CD14-positive monocyte (primary cell): ENCODE data around the gene CEBPE. TPM values are rescaled to one million over a fixed set of nuclear protein-coding genes. Genes with fewer than 3 reads are reported as not detected.
A peak's percentile ranks its signal among the peaks of the same experiment; 100 is the strongest.

ENCODE experiments used
- DNase-seq, 3 donors: peaks; one replicate each; pipeline ENCODE4 v3.0.0-alpha.2; 2011 to 2022
- H2AFZ ChIP-seq: 2 replicates; pipeline ENCODE4 v1.6.0; 2012; ENCODE audit warnings: mild to moderate bottlenecking, low read depth, low read length, inconsistent platforms; ENCODE audit not compliant: insufficient read depth, poor library complexity, severe bottlenecking
- H3K27ac ChIP-seq, 2 donors: 1 replicate in 1 of 2; 2 replicates in 1 of 2; pipeline ENCODE4 v1.5.1; 2012 to 2013; ENCODE audit warnings: low read length in 2 of 2, control low read depth in 1 of 2, inconsistent platforms in 1 of 2, low read depth in 1 of 2, mild to moderate bottlenecking in 1 of 2
- H3K27me3 ChIP-seq, 2 donors: one replicate each; pipeline versions ENCODE4 v1.6.0 to v1.6.1; 2011 to 2013; ENCODE audit warnings: low read length in 2 of 2; ENCODE audit not compliant: control insufficient read depth in 2 of 2, insufficient read depth in 2 of 2
- H3K36me3 ChIP-seq, 2 donors: replicated peaks in 1 of 2; 1 replicate in 1 of 2; 2 replicates in 1 of 2; pipeline versions ENCODE4 v1.5.1 to v1.6.1; 2012 to 2013; ENCODE audit warnings: low read length in 2 of 2, control low read depth in 1 of 2, inconsistent platforms in 1 of 2, mild to moderate bottlenecking in 1 of 2; ENCODE audit not compliant: insufficient read depth in 2 of 2, control insufficient read depth in 1 of 2
- H3K4me1 ChIP-seq, 2 donors: 1 replicate in 1 of 2; 2 replicates in 1 of 2; pipeline versions ENCODE4 v1.5.1 to v1.6.1; 2012 to 2013; ENCODE audit warnings: low read length in 2 of 2, control low read depth in 1 of 2, inconsistent platforms in 1 of 2, mild to moderate bottlenecking in 1 of 2, moderate library complexity in 1 of 2; ENCODE audit not compliant: insufficient read depth in 2 of 2, control insufficient read depth in 1 of 2
- H3K4me2 ChIP-seq: replicated peaks from 2 replicates; pipeline ENCODE3; 2012; ENCODE audit warnings: low read length, moderate library complexity, mild to moderate bottlenecking; ENCODE audit not compliant: poor library complexity, severe bottlenecking; ENCODE audit errors: extremely low read depth
- H3K4me3 ChIP-seq, 3 experiments: fragments of 200-600 bp in 1 of 3; sonication (generic) in 1 of 3; replicated peaks in 1 of 3; 1 replicate in 2 of 3; 2 replicates in 1 of 3; pipeline ENCODE4 v1.5.1; 2011 to 2013; ENCODE audit warnings: low read length in 3 of 3, mild to moderate bottlenecking in 3 of 3, control low read depth in 2 of 3, low read depth in 2 of 3, inconsistent platforms in 1 of 3, moderate library complexity in 1 of 3
- H3K79me2 ChIP-seq: 2 replicates; pipeline ENCODE4 v1.6.0; 2012; ENCODE audit warnings: mild to moderate bottlenecking, control low read depth, inconsistent platforms, low read length, moderate library complexity; ENCODE audit not compliant: insufficient read depth
- H3K9ac ChIP-seq: 2 replicates; pipeline ENCODE4 v1.6.0; 2017; ENCODE audit warnings: low read length, mild to moderate bottlenecking; ENCODE audit not compliant: insufficient read depth, poor library complexity, severe bottlenecking
- H3K9me3 ChIP-seq, 2 donors: replicated peaks in 1 of 2; 1 replicate in 1 of 2; 2 replicates in 1 of 2; pipeline versions ENCODE4 v1.5.1 to v1.6.1; 2012 to 2013; ENCODE audit warnings: low read length in 2 of 2, control low read depth in 1 of 2; ENCODE audit not compliant: control insufficient read depth in 1 of 2, insufficient read depth in 1 of 2
- H4K20me1 ChIP-seq: 2 replicates; pipeline ENCODE4 v1.6.0; 2012; ENCODE audit warnings: mild to moderate bottlenecking, low read length, control low read depth, moderate library complexity; ENCODE audit not compliant: insufficient read depth
- H3K27ac Mint-ChIP-seq, 7 donors: one replicate each; pipeline ENCODE4 v1.8.0; 2020; ENCODE audit warnings: mild to moderate bottlenecking in 7 of 7, mixed read lengths in 7 of 7, moderate library complexity in 6 of 7, inconsistent platforms in 2 of 7
- H3K27me3 Mint-ChIP-seq, 3 donors: one replicate each; pipeline ENCODE4 v1.8.0; 2021 to 2022; ENCODE audit warnings: low read depth in 3 of 3, mild to moderate bottlenecking in 3 of 3, mixed read lengths in 3 of 3, moderate library complexity in 3 of 3, inconsistent platforms in 1 of 3
- H3K36me3 Mint-ChIP-seq, 2 donors: one replicate each; pipeline ENCODE4 v1.8.0; 2020; ENCODE audit warnings: mixed read lengths in 2 of 2, inconsistent platforms in 1 of 2, mild to moderate bottlenecking in 1 of 2
- H3K4me1 Mint-ChIP-seq: one replicate; pipeline ENCODE4 v1.8.0; 2020; ENCODE audit warnings: mild to moderate bottlenecking, mixed read lengths
- H3K4me3 Mint-ChIP-seq, 2 donors: one replicate each; pipeline ENCODE4 v1.8.0; 2020; ENCODE audit warnings: mild to moderate bottlenecking in 2 of 2, mixed read lengths in 2 of 2, moderate library complexity in 1 of 2
- H3K9me3 Mint-ChIP-seq, 7 donors: one replicate each; pipeline ENCODE4 v1.8.0; 2020 to 2022; ENCODE audit warnings: mixed read lengths in 7 of 7, mild to moderate bottlenecking in 6 of 7, moderate library complexity in 6 of 7, inconsistent platforms in 2 of 7
- WGBS: methylation state at CpG from one replicate; pipeline ENCODE4 v1.1.5; 2013; ENCODE audit warnings: missing lambda C conversion rate; ENCODE audit not compliant: insufficient coverage; 5-methylcytosine and 5-hydroxymethylcytosine counted together
- intact Hi-C, 2 donors: fragments of 100-400 bp; cut with micrococcal nuclease; formaldehyde crosslinking; loops; one replicate each; pipeline versions ENCODE4 v1.15.0 to v1.15.1; 2023
- polyA plus RNA-seq, 3 donors: library from polyadenylated mRNA; depleted of rRNA in 1 of 3; unstranded in 2 of 3; stranded (reverse) in 1 of 3; fragments of 300-500 nt in 2 of 3; fragments of >200 nt in 1 of 3; fragmentation: Illumina TruSeq in 2 of 3; gene quantifications; 1 replicate in 2 of 3; 2 replicates in 1 of 3; pipeline ENCODE4 v1.2.3, GENCODE V29; 2012 to 2021
- TF ChIP-seq, protein P1 (sequence below): fragments of 200-600 bp; IDR thresholded peaks from one replicate; pipeline ENCODE4 v1.8.0; 2022; ENCODE audit warnings: antibody characterized with exemption, mild to moderate bottlenecking

Gene CEBPE
- polyA plus RNA-seq, 3 donors: 0.73 to 1.5 (median 1.3) TPM

DNA sequence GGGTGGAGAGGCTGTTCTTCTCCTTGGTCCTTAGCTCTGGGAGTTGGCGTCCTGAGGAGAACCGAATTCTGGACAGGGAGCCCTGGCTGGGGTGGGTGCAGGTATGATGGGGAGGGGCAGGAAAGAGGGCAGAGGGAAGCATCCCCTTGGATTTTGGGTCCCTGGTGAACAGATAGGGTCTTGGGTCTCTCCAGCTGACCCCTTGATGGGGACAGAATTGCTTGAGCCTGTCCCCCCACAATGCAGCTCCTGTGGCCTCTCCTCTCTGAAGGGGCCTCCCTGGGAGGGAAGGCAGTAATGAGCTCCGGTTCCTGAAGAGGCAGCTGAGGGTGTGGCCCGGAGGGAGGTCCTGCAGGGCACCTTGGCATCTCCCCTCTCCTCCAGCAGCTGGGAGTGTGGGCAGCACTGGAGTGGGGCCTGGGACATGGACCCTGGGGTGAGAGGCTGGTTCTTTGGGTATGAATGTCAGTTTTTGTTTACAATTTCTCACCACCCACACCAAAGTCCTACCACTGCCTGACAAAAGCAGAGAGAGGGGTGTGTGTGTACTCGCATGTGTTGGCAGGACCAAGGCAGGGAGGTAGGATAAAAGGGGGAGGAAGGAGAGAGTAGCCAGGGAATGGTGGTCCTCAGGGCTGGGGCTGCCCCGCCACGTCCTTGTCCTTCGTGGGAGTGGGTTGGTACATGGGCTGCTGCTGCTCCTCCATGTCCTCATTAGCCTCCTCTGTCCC, 7.7 kb upstream of the CEBPE start:
- Mint-ChIP-seq H3K4me3 (no peak overlapping the region), H3K27me3 (peaks cover 0 to 2% (median 1%) of the 10 kb centered on the region in 3 donors), H3K36me3 (no peaks in the 10 kb centered on the region), H3K9me3 (peaks cover 0 to 2% (median 0%) of the 10 kb centered on the region in 7 donors), H3K27ac (no peak overlapping the region), H3K4me1 (peaks cover 34% of the 10 kb centered on the region)
- Histone ChIP-seq H3K36me3 (no peaks in the 10 kb centered on the region), H3K27ac (no peak overlapping the region), H3K9ac (no peak overlapping the region), H3K9me3 (no peaks in the 10 kb centered on the region), H2AFZ (no peak overlapping the region), H3K4me3 (no peak overlapping the region), H3K79me2 (no peaks in the 10 kb centered on the region), H3K4me1 (peaks cover 20 to 36% of the 10 kb centered on the region in 2 donors), H4K20me1 (no peaks in the 10 kb centered on the region), H3K27me3 (no peaks in the 10 kb centered on the region), H3K4me2 (no peak overlapping the region)
- TF ChIP-seq, protein P1, sequence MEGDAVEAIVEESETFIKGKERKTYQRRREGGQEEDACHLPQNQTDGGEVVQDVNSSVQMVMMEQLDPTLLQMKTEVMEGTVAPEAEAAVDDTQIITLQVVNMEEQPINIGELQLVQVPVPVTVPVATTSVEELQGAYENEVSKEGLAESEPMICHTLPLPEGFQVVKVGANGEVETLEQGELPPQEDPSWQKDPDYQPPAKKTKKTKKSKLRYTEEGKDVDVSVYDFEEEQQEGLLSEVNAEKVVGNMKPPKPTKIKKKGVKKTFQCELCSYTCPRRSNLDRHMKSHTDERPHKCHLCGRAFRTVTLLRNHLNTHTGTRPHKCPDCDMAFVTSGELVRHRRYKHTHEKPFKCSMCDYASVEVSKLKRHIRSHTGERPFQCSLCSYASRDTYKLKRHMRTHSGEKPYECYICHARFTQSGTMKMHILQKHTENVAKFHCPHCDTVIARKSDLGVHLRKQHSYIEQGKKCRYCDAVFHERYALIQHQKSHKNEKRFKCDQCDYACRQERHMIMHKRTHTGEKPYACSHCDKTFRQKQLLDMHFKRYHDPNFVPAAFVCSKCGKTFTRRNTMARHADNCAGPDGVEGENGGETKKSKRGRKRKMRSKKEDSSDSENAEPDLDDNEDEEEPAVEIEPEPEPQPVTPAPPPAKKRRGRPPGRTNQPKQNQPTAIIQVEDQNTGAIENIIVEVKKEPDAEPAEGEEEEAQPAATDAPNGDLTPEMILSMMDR: no peak
- WGBS: 100% methylated on average over 1 of the region's 8 CpGs
- intact Hi-C loops: no loop called here
- no peak for DNase-seq

DNA sequence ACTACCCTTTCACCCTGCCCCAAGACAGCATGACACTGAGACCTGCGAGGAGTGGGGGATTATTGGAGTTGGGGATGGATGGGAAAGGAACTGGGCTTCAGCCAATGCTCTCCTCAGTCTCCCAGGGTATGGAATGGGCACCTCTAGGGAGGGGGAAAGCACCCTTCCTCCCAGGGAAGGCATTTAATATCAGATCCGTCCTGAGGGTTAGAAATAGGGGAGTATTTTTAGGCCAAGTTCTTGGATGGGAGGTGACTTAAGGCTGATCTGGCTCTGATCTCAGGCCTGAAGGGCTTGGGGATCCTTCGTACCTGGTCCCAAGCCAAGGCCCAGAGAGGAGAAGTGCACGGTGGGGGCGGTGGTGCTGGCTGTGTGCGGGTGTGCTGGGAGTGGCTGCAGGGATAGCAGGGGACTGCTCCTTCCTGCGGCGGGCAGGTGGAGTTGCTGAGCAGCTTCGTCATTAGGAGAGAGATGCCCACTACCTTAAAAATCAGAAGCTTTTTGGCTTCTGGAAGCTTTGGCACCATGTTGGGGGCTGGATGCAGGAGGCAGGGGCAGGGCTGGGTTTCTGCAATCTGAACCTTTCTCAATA, 7.0 kb upstream of the CEBPE start:
- Mint-ChIP-seq H3K9me3 (peaks cover 0 to 2% (median 0%) of the 10 kb centered on the region in 7 donors), H3K36me3 (no peaks in the 10 kb centered on the region), H3K27me3 (peaks cover 0 to 2% (median 0%) of the 10 kb centered on the region in 3 donors), H3K4me1 (peaks cover 35% of the 10 kb centered on the region), H3K4me3 (no peak overlapping the region), H3K27ac (peak overlapping the region in 1 of 7 donors; percentile 26)
- TF ChIP-seq, protein P1: no peak
- Histone ChIP-seq H4K20me1 (no peaks in the 10 kb centered on the region), H3K36me3 (no peaks in the 10 kb centered on the region), H3K79me2 (no peaks in the 10 kb centered on the region), H3K4me3 (no peak overlapping the region), H3K4me2 (no peak overlapping the region), H3K27me3 (no peaks in the 10 kb centered on the region), H3K4me1 (peaks cover 18 to 30% of the 10 kb centered on the region in 2 donors), H3K9me3 (no peaks in the 10 kb centered on the region), H3K9ac (no peak overlapping the region), H3K27ac (no peak overlapping the region), H2AFZ (no peak overlapping the region)
- 100% methylated on average over 7 of the region's 9 CpGs for WGBS
- no peak for DNase-seq
- intact Hi-C loops: no loop called here
